ENCODE measurements around the gene DMGDH.

- TF ChIP-seq CTCF (conservative IDR thresholded peaks at IDR 0.05), result no peak
- TF ChIP-seq ZFX (IDR thresholded peaks at IDR 0.05), result no peak
Measured at GRCh38 chr5:78972654-78973428, 96.6 kb downstream of the DMGDH start.

All from C4-2B (cell line).